GM18858 (cell line): Measurements from ENCODE around the gene PHF2.

Source experiments
- ATAC-seq: cut with Tn5 transposase; IDR thresholded peaks from one replicate; pipeline ENCODE4 v1.9.1; 2021; ENCODE audit not compliant: unreplicated experiment

The PHF2 gene

DNA sequence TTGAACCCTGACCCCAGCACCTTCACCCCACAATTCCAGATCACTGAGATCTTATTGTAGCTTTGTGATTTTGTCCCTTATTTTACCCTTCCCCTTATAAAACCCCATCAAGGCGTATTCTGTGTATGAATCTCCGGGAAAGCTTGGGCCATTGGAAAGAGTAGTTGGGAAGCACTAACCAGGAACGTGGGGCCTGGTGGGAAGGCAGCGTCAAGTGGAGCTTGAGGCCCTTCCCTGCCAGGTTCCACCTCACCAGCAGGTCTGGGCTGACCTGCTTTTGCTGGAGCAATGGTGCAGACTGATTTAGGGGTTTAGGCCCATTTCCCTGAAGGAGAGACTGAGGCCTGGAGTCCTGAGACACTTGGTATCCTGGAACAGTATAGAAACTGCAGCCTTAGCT lies 9.3 kb downstream of the PHF2 start:
- ATAC-seq: no peak

DNA sequence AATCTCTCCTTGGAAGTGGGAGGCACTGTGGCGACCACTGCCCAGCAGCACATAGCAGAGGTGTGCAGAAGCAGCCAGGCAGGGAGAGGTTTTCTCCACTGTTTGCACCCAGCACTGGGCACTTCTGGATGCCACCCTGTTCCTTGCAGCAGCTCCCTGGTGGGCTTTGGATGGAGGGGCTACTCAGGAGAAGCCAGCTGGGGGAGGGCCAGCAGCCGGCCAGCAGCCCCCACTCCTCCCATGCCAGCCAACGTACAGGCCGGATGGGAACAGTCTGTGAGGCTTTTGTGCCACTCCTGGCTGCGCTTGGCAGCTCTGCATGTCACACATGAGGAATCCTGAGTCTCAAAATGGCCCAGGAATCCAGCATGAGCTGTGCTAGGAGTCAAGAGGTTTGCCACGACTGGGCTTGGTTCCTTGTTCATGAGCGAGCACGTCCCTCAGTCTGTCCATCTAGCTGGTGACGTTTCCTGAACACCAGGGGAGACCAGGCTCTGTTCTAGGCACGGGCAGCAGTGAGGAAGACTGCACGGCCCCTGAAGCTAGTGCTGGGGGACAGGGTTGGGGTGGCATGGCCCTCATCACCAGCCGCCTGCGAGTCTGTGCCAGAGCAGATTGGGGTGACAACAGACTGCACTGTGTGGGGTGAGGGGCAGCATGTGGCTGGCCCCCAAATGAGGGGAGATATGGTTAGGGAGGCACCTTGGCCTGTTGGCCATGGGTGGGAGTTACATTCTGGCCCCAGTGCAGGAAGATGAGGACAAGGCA lies 10.1 kb downstream of the PHF2 start:
- ATAC-seq: no peak

DNA sequence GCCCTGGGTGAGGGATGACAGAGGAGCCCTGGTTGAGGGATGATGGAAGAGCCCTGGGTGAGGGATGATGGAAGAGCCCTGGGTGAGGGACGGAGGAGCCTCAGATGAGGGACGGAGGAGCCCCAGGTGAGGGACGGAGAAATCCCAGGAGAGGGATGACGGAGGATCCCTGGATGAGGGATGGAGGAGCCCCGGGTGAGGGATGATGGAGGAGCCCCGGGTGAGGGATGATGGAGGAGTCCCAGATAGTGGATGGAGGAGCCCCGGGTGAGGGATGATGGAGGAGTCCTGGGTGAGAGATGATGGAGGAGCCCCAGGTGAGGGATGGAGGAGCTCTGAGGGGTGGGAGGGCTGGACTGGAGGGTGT lies 10.9 kb downstream of the PHF2 start:
- ATAC-seq: no peak

DNA sequence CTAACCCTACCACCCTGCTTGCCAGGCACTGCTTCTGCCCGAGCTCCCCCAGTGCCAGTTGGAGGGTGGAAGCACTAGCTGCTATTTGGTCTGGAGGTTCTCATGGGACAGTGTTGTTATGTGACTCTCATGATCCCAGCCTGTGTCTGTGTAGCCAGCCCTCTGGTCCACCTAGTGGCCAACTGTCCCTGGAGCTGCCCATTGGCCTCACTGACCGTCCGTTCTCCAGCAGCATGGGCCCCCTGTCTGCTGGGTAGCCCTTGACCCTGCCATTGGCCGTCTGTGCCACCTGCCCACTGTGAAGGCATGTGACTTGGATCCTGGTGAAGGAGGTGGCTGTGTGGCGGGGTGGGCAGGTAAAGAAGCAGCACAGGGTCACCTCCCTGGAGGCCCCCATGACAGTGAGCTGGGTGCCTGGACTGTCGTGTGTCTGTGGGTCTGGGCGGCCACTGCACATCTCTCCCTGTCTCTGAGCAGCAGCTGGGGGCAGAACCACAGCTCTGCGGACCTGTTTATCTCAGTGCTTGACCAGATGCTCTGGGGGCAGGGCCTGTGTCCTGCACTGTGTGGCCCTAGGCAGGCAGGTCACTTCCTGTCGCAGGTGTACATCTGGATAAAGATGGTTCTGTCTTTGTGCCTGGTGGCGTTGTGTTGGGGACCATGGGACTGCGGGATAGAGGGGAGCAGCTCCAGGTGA lies 11.4 kb downstream of the PHF2 start:
- no peak for ATAC-seq

DNA sequence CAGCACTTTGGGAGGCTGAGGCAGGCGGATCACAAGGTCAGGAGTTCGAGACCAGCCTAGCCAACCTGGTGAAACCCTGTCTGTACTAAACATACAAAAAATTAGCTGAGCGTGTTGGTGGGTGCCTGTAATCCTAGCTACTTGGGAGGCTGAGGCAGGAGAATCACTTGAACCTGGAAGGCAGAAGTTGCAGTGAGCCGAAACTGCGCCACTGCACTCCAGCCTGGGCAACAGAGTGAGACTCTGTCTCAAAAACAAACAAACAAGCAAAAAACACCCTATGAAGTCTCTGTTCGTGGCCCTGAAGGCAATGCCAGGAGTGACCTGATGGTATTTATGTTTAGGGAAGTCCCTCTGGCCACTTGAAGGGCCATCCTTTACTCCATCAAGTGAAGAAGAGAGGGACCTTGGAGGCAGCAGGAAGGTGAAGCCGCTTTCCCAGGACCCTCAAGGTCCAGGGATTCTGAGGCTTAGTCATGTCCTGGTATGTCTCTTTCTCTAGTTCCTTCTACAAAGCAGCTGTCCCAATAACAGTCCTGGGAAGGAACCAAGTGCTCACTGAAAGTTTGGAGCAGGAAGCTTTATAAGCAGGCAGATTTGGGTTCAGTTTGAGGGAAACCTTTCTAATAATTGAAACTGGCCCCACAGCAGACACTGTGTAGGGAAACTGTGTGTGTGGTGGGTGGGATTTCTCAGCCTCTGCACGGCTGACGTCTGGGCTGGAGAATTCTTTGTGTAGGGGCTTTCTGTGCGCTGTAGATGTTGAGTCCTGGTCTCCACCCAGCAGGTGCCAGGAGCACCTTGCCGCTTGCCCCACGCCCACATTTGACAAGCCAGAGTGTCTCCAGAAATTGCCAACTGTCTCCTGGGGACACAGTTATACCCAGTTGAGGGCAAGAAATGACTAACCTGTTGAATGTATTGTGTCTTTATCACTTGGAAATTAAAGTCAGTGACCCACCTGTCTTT lies 12.5 kb downstream of the PHF2 start:
- ATAC-seq: no peak

DNA sequence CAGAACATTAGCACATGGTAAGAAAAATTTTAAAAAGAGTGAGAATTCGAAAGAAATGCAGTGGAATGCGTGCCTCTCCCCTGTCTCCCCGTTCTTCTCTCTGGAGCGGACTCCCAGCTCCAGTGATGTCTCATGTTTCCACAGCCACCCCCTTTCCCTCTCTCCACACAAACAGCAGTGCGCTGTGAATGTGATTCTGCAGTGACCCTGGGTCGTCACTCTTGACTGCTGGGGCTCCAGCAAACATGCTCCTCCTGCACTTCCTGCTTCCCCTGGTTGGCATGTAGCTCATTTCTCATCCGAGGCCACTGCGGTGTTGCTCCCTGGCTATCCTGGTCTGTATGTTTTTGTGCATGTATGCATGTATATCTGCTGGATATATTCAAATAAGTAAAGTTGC lies 13.3 kb downstream of the PHF2 start:
- ATAC-seq: no peak

DNA sequence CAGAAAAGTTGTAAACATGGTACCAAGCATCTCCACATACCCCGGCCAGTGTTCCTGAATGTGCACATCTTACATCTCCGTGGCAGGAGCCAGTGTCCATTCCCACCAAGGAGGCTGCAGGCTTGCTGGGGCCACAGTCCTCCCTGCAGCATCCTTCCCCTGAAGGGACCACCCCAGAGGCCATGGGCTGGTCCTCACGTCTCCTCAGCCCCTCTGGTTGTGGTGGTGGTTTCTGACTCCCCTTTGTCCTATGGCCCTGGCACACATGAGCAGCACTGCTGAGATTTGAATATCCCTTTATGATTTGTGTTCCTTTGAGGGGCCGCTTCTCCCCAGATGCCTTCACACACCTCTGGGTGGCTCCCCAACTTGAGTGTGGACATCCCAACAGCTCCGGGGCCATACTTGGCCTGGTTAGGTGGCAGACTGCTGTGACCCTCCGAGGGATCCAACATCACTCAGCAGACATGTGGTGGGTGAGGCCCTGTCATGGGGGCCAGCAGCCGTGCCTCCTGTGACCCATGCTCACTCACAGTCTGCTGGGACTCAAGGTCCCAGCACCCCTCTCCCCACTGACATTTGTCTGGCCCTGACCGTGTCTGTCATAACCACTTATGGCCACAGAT lies 14.3 kb downstream of the PHF2 start:
- no peak for ATAC-seq

DNA sequence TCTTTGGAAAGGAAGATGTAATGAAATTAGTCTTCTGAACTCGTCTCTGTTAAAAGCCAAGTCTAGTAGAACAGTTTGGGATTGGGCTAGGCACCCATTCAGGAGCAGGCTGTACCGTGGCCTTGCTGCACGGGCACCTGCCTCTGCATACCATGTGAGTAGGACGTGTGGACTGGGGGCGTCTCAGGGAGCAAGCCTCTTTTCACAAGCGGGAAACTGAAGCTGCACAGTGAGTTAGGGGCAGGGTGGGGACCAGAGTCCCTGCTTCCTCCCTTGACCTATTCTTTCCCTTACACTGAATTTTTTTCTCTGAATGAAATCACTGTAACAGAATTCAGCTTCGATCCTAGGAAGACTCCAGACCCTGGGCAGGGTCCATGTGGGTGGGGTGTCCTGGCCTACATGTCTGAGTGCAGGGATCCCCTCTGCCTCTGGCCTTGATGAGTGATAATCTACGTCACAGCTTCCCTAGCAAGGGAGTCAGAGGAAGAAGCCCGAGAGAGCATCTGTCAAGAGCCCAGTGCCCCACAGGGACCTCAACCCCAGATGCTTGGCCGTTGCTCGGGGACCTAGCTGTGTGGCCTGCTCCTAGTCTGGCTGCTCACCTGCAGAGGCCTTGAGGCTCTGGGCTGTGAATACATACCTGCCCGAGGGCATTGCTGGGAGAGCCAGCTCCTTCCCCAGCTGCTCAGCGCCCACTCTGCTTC lies 15.1 kb downstream of the PHF2 start:
- ATAC-seq: no peak

DNA sequence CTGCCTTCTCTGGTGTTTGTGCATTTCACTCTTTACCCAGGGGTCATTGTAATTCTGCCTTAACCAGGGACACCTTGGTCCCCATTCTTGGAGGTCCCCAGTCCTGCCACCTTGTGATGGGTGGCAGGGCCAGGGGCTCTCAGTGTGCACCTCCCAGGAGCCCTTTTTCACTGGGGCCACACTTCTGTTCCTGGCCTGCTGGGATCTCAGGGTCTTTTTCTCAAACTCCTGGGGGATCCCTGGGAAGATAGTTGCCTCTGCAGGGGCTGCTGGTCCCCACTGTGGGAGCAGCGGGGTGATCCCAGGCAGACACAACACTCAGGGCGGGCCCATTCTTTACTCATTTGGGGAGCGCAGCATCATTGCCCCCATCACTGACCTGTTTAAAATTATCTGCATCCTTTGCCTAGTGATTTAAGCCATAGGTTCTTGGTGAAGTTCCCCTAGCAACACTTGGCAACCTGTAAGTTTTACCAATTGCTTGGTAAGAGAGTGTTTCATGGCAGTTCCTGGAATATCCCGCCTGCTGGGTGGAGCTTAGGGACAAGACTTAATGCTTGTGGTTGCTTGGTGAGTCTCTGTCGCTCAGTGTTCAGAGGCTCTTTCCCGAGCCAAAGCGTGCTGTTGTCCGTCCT lies 15.7 kb downstream of the PHF2 start:
- ATAC-seq: no peak

DNA sequence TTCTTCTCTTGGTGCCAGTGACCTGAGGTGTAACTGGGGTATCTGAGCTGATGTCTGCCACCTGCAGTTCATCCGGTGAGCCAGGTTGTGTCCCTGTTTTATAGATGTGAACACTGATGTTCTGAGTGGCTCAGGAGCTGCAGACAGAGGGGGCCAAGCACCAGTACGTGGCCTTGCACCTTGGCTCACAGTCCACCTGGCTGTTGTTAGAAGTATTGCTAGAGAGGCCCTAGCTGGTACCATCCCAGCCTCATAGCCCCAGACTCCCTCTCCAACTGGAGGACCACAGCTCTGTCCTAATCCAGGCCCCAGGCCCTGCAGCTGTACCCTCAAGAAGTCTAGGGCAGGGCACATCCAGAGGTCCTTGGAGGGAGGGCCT lies 16.2 kb downstream of the PHF2 start:
- no peak for ATAC-seq

DNA sequence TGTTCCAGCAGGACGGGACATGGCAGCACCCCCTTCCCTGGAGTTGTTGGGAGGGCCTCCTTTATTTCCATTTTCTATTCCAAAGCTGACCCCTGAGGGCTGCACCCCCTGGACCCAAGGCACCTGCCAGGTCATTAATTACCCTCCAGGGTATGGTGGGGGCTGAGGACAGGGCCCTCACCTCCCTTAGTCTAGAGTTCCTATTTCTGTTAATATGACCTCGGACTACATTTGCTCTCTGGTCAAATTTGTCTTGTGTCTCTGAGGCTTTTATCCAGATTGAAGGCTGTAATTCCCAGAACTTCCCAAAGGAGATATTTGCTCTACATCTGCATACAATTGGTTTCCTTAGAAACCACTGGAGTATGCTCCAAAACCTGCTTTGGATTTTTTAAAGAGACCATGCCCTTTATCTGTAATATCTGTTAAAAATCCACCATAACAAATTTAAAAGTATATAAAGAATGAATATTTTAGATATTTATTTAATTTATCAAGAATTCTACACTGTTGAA lies 16.8 kb downstream of the PHF2 start:
- no peak for ATAC-seq

DNA sequence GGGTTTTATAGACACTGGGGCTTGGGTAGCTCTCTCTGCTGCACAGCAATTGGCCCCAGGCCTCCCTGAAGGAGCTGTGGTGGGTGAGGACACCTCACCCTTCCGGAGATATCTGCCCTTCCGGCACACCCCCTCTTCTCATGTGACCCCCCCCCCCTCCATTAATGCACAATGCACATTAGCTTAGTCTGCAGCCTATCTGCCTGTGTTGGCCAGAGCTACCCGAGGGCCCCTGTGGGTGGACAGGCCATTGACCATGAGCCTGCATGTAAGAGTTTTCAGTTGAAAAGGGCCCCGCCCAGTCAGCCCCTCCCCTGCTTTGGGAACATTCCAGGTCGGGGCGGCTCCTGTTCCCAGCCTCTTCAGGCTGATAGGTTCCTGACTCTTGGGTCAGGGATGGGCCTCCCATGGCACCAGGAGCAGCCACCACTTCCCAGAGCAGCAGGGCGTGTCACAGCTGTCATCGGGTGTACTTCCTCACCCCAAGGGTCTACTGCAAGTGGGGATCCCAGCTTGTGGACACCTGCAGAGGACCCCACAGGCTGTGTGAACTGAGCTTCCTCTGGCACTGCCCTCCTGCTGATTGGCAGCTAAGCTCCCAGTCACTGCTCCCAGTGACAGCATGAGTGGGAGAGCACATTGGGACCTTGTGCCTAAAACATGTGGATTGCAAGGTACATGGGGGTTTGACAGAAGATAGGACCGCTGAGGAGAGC lies 17.8 kb downstream of the PHF2 start:
- no peak for ATAC-seq

DNA sequence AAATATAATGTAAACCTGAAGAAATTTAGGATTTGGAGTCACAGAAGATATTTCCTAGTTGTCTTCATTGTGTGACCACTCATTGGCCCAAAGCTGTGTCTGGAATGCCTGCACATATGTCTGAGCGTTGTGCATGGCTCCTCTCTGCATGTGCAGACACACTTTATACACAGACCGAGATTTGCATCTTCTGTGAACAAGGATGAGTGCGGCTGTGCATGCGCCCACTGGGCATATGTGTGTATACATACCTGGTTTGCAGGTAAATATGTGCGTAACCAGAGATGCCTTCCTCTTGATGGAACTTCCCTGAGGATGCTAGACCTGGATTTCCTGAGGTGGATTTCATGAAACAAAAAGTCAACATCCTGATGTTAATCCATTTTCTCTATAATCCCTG lies 19.1 kb downstream of the PHF2 start:
- ATAC-seq: no peak

DNA sequence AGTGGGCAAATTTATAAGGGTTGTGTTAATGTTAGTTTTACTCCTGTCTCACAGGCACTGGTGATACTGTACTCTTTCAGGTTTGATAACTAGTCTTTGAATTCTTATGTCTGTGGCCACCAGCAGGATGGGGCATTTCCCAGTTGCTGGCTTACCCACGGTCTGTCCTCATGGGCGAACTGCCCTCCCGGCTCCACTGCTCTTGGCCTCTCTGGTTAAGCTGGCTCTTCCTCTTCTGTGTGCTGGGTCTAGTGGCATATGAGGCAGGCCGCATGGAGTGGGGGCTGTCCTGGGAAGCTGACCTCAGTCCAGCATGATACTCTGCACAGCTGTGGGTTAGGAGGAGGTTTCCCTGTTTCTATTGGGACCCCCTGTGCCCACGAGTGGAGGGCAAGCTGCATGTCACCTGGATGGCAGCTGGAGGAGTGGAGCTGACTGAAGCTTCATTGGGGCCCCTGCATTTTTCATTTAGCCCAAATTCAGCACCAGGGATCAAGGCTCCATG lies 19.5 kb downstream of the PHF2 start:
- ATAC-seq: no peak

DNA sequence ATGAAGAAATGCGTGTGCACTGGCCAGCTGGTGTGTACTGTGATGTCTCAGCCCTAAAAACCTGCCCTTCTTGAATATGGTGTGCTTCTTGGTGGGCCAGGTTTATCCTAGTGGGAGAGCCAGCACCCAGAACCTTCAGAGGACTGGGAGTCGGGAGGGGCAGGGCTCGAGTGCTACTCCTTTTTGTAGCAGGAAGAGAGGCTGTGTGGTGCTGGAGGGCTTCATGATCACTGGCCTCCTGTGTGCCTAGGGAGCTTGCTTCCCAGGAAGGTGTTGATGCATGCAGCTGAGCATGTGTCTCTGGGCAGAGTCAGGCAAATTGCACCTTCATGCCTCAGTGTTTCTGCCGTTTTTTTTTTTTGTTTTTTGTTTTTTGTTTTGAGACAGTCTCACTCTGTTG lies 20.0 kb downstream of the PHF2 start:
- no peak for ATAC-seq

DNA sequence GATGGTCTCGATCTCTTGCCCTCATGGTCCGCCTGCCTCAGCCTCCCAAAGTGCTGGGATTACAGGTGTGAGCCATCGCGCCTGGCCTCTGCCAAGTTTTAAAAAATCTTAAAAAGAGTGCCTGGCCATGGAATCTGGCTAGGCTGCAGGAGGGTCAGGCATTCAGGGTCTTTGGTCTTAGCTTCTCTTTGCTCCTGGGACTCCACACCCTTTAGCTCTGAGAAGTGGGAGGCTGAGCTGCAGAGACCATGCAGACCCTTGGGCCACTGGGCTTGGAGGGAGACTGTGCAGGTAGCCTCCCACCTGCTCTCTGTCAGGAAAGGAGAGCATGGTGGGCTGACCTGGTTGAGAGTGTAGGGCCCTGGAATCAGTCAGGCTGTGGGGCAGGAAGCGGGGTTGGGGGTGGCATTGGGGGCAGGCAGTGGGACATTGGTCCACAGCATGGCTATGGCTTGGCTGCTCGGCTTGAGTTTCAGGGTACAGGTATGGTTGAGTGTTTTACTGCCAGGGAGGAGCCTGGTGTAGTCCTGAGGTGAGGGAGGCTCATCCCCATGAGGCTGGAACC lies 20.8 kb downstream of the PHF2 start:
- no peak for ATAC-seq

DNA sequence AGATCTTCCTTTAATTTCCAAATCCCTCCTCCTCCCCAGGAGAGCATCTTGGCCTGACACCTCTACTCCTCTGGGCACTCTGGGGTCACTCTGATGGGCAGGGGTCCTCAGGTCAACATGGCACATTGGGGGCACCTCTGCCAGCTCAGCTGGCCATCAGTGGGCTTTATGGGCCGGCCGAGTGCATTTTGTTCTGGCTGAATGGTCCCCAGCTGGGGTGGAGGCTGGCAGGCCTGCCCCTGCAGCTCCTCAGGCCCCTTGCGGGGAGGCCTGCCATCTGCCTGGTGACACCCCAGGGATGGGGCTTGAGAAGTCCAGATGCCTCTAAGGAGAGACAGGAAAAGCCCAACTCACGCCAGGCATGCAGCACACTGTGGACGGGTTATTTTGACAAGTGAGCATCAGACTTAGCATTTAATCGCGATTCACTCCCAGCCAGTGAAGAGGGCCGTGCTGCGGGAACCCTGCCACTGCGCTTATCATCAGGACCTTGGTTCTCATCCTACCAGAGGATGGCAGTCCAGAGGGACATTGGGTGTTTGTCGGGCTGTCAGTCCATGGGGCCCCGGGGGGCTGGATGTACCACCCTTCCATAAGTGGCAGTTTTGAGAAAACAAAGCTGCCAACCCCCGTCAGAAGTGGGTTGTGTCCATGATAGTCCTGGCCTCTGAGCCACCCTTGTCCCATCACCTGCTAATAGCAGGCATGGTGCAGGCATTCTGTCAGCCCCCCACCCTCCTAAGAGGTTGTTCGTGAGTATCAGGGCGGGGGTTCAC lies 21.7 kb downstream of the PHF2 start:
- no peak for ATAC-seq

DNA sequence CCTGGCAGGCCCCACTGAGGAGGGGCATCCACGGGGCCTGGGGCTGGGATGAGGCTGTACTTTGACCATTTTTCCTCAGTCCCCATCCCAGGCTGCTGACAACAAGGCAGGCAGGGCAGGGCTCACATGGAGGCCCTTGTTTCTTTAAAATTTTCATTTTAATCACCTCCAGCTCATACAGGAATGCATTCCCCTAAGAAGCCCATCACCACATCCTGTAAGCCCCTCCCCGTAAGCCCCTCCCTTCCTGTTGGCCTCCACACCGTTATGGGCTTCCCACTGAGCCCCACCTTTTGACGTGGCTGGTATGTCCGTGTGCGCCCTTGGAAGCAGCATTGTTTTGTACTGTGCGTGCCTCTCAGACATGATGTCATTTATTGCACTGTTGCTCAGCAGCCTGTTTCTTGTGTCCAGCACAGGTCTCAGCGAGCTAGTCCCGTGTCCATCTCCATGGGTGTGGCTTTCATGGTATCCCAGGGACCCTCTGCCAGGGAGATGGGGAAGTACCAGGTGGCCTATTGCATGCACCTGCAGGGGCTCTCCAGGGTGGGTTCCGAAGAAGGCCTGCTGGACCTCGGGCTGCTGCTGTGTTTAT lies 22.4 kb downstream of the PHF2 start:
- ATAC-seq: no peak
